VCaP (cell line): Measurements from ENCODE around the gene RARG.
A peak's percentile ranks its signal among the peaks of the same experiment; 100 is the strongest.

Experiments
- H3K27ac ChIP-seq: fragments of 450-650 bp; 2 replicates; pipeline ENCODE4 v1.5.1; 2017
- CTCF ChIP-seq: fragments of 450-650 bp; conservative IDR thresholded peaks from 2 replicates; pipeline ENCODE4 v1.5.1; 2017; ENCODE audit warnings: mild to moderate bottlenecking, moderate library complexity

Gene RARG

GRCh38 chr12:53184828-53185227 lies 47.2 kb downstream of the RARG start:
- H3K27ac ChIP-seq: peak overlapping the region; percentile 98; the same call in 1 of the 2 replicates

GRCh38 chr12:53182903-53183302 lies 49.1 kb downstream of the RARG start:
- TF ChIP-seq CTCF: no peak
- peak overlapping the region; percentile 98; the same call in 1 of the 2 replicates for H3K27ac ChIP-seq

More at GRCh38 chr12:53184828-53185227, 47.2 kb downstream of the RARG start:
- TF ChIP-seq CTCF: no peak

GRCh38 chr12:53181935-53182334 lies 50.1 kb downstream of the RARG start:
- TF ChIP-seq CTCF: no peak
- H3K27ac ChIP-seq: peak overlapping the region; percentile 98

- H3K27ac ChIP-seq: peak overlapping the region; percentile 98
- no peak for TF ChIP-seq CTCF
Observed at GRCh38 chr12:53180931-53181645, 50.9 kb downstream of the RARG start.

GRCh38 chr12:53180220-53180930 lies 51.6 kb downstream of the RARG start, which contains the start of the genes CSAD and ZNF740:
CSAD (minus strand) TSS chr12:53180925; CDS start chr12:53173470, 7,455 bp downstream.
ZNF740 (plus strand) TSS chr12:53180722; CDS start chr12:53181984, 1,262 bp downstream.
- peak within 1 kb of the TSS; percentile 98 for H3K27ac ChIP-seq
- no peak for TF ChIP-seq CTCF

GRCh38 chr12:53179687-53180219 lies 52.3 kb downstream of the RARG start:
- no peak for TF ChIP-seq CTCF
- peak overlapping the region; percentile 98 for H3K27ac ChIP-seq

- peak overlapping the region; percentile 98 for H3K27ac ChIP-seq
Observed at GRCh38 chr12:53178803-53179202, 53.2 kb downstream of the RARG start.

- peak overlapping the region; percentile 98; the same call in 1 of the 2 replicates for H3K27ac ChIP-seq
Observed at GRCh38 chr12:53177447-53177846, 54.6 kb downstream of the RARG start.
